ENCODE data around the gene PRKG1. TPM values are rescaled to one million over a fixed set of nuclear protein-coding genes. Genes with fewer than 3 reads are reported as not detected.
A peak's percentile ranks its signal among the peaks of the same experiment; 100 is the strongest.

The PRKG1 gene
- total and polyA plus RNA-seq, 2 donors (not counting 1 experiment from before 2014, with no cell fraction given): 45.8 to 71.8 TPM

- peak; percentile 36 to 80 for DNase-seq (ENCODE audit: low read depth in 2 of 2)
- no peak for TF ChIP-seq EZH2 (IDR thresholded peaks at IDR 0.05; ENCODE audit: low read length, missing control alignments)
- TF ChIP-seq, protein P1, sequence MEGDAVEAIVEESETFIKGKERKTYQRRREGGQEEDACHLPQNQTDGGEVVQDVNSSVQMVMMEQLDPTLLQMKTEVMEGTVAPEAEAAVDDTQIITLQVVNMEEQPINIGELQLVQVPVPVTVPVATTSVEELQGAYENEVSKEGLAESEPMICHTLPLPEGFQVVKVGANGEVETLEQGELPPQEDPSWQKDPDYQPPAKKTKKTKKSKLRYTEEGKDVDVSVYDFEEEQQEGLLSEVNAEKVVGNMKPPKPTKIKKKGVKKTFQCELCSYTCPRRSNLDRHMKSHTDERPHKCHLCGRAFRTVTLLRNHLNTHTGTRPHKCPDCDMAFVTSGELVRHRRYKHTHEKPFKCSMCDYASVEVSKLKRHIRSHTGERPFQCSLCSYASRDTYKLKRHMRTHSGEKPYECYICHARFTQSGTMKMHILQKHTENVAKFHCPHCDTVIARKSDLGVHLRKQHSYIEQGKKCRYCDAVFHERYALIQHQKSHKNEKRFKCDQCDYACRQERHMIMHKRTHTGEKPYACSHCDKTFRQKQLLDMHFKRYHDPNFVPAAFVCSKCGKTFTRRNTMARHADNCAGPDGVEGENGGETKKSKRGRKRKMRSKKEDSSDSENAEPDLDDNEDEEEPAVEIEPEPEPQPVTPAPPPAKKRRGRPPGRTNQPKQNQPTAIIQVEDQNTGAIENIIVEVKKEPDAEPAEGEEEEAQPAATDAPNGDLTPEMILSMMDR (conservative IDR thresholded peaks at IDR 0.05 in 1 of 2, IDR thresholded peaks at IDR 0.05 in 1 of 2; ENCODE audit: low read depth in 1 of 2, low read length in 2 of 2): no peak
- H3K27me3 ChIP-seq (ENCODE audit: control insufficient read depth, insufficient read depth, low read length): no peaks in the 10 kb centered on the region
- H4K20me1 ChIP-seq (ENCODE audit: control insufficient read depth, extremely low read depth, insufficient read depth, low read length): no peaks in the 10 kb centered on the region
- H3K4me1 ChIP-seq (ENCODE audit: control insufficient read depth, extremely low read depth, insufficient read depth, low read length): peaks cover 6% of the 10 kb centered on the region
- H3K27ac ChIP-seq (ENCODE audit: insufficient read depth, low read length): no peak overlapping the region
- H3K36me3 ChIP-seq (ENCODE audit: control insufficient read depth, insufficient read depth, low read length): no peaks in the 10 kb centered on the region
- no peaks in the 10 kb centered on the region for H3K79me2 ChIP-seq (ENCODE audit: control insufficient read depth, insufficient read depth, low read length)
- H2AFZ ChIP-seq (ENCODE audit: low read length): peak overlapping the region; percentile 34
- no peak overlapping the region for H3K4me2 ChIP-seq (ENCODE audit: extremely low read depth, insufficient read depth, low read length)
- no peak overlapping the region for H3K9ac ChIP-seq (ENCODE audit: insufficient read depth, low read length)
- no peaks in the 10 kb centered on the region for H3K9me3 ChIP-seq (ENCODE audit: control insufficient read depth, insufficient read depth, low read depth, low read length)
- no peak overlapping the region for H3K4me3 ChIP-seq (replicated peaks in 1 of 4; ENCODE audit: control extremely low read depth in 1 of 4, insufficient read depth in 1 of 4, low read depth in 3 of 4, low read length in 4 of 4)
Measured at GRCh38 chr10:51860257-51860656, 786.0 kb downstream of the PRKG1 start.

GRCh38 chr10:51861051-51861450, 786.8 kb downstream of the PRKG1 start:
- no peaks in the 10 kb centered on the region for H3K79me2 ChIP-seq (ENCODE audit: control insufficient read depth, insufficient read depth, low read length)
- H3K4me2 ChIP-seq (ENCODE audit: extremely low read depth, insufficient read depth, low read length): no peak overlapping the region
- no peak for DNase-seq (ENCODE audit: low read depth in 2 of 2)
- H2AFZ ChIP-seq (ENCODE audit: low read length): no peak overlapping the region
- H3K27me3 ChIP-seq (ENCODE audit: control insufficient read depth, insufficient read depth, low read length): no peaks in the 10 kb centered on the region
- H3K4me1 ChIP-seq (ENCODE audit: control insufficient read depth, extremely low read depth, insufficient read depth, low read length): peaks cover 6% of the 10 kb centered on the region
- H3K9ac ChIP-seq (ENCODE audit: insufficient read depth, low read length): no peak overlapping the region
- no peaks in the 10 kb centered on the region for H3K9me3 ChIP-seq (ENCODE audit: control insufficient read depth, insufficient read depth, low read depth, low read length)
- H4K20me1 ChIP-seq (ENCODE audit: control insufficient read depth, extremely low read depth, insufficient read depth, low read length): no peaks in the 10 kb centered on the region
- no peak overlapping the region for H3K4me3 ChIP-seq (replicated peaks in 1 of 4; ENCODE audit: control extremely low read depth in 1 of 4, insufficient read depth in 1 of 4, low read depth in 3 of 4, low read length in 4 of 4)
- H3K27ac ChIP-seq (ENCODE audit: insufficient read depth, low read length): no peak overlapping the region
- no peaks in the 10 kb centered on the region for H3K36me3 ChIP-seq (ENCODE audit: control insufficient read depth, insufficient read depth, low read length)
- TF ChIP-seq, protein P1 (conservative IDR thresholded peaks at IDR 0.05 in 1 of 2, IDR thresholded peaks at IDR 0.05 in 1 of 2; ENCODE audit: low read depth in 1 of 2, low read length in 2 of 2): no peak
- TF ChIP-seq EZH2 (IDR thresholded peaks at IDR 0.05; ENCODE audit: low read length, missing control alignments): no peak

DNA sequence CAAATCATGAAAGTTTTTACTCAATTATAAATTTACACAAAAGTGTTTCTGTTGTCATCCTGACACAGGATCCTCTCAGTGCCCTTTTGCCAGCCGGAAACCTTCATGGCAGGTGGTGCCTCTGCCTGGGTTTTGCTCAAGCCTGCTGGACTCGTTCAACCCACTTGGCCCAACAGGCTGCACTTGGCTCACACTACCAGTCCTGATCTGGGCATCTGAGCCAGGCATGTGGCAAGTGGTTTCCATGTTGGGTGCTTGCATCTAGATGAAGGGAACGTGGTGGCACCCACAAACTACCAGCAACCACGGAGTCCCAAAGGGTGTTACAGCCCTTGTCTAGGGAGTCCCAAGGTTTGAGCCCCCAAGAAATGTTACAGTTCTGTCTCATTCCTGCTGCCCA, 787.4 kb downstream of the PRKG1 start:
- H4K20me1 ChIP-seq (ENCODE audit: control insufficient read depth, extremely low read depth, insufficient read depth, low read length): no peaks in the 10 kb centered on the region
- no peak overlapping the region for H3K27ac ChIP-seq (ENCODE audit: insufficient read depth, low read length)
- peaks cover 6% of the 10 kb centered on the region for H3K4me1 ChIP-seq (ENCODE audit: control insufficient read depth, extremely low read depth, insufficient read depth, low read length)
- no peak for DNase-seq (ENCODE audit: low read depth in 2 of 2)
- no peaks in the 10 kb centered on the region for H3K27me3 ChIP-seq (ENCODE audit: control insufficient read depth, insufficient read depth, low read length)
- no peak overlapping the region for H2AFZ ChIP-seq (ENCODE audit: low read length)
- no peaks in the 10 kb centered on the region for H3K79me2 ChIP-seq (ENCODE audit: control insufficient read depth, insufficient read depth, low read length)
- H3K36me3 ChIP-seq (ENCODE audit: control insufficient read depth, insufficient read depth, low read length): no peaks in the 10 kb centered on the region
- no peak overlapping the region for H3K9ac ChIP-seq (ENCODE audit: insufficient read depth, low read length)
- H3K4me2 ChIP-seq (ENCODE audit: extremely low read depth, insufficient read depth, low read length): no peak overlapping the region
- no peaks in the 10 kb centered on the region for H3K9me3 ChIP-seq (ENCODE audit: control insufficient read depth, insufficient read depth, low read depth, low read length)
- H3K4me3 ChIP-seq (replicated peaks in 1 of 4; ENCODE audit: control extremely low read depth in 1 of 4, insufficient read depth in 1 of 4, low read depth in 3 of 4, low read length in 4 of 4): no peak overlapping the region
- TF ChIP-seq, protein P1 (conservative IDR thresholded peaks at IDR 0.05 in 1 of 2, IDR thresholded peaks at IDR 0.05 in 1 of 2; ENCODE audit: low read depth in 1 of 2, low read length in 2 of 2): no peak
- no peak for TF ChIP-seq EZH2 (IDR thresholded peaks at IDR 0.05; ENCODE audit: low read length, missing control alignments)
